HG03103 (cell line): ENCODE data around the gene ITM2B.
A peak's percentile ranks its signal among the peaks of the same experiment; 100 is the strongest.
"Not testable (repeated sequence)": the region's sequence is repeated elsewhere in the genome, so short reads cannot be mapped to it uniquely, and the experiment has no call there.

Experiments used
- ATAC-seq: cut with Tn5 transposase; IDR thresholded peaks from one replicate; pipeline ENCODE4 v1.9.1; 2021; ENCODE audit warnings: low read depth; ENCODE audit not compliant: unreplicated experiment

The ITM2B gene

DNA sequence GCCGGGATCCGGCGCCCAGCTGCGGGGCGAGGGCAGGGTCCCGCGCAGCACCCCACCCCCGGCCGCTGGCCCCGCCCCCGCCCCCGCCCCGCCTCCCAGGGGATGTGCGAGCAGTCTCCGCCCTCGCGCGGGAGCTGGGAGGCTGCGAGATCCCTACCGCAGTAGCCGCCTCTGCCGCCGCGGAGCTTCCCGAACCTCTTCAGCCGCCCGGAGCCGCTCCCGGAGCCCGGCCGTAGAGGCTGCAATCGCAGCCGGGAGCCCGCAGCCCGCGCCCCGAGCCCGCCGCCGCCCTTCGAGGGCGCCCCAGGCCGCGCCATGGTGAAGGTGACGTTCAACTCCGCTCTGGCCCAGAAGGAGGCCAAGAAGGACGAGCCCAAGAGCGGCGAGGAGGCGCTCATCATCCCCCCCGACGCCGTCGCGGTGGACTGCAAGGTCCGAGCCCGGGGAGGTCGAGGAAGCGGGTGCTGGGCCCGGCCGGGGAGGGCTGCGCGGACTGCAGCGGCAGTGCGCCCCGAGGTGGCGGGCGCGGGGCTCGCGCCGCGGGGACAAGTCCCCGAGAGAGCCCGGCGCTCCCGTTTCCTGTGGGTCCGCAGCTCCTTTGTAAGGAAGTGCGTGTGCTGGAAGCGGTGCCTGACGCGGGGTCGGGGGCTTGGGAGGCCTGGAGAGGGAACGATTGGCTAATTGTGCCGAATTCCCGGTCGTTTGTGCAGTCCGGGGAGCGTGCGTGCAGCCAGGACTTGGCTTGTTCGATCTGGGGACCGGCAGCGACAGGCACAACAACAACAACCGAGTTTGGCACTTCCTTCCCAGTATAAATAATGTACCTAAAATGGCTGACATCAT, at the start of gene ITM2B:
Gene ITM2B, plus strand, starts transcription at position 161 of the 843 bp plus-strand sequence. Its CDS starts 155 bp downstream, at position 316.
- peak; percentile 39 for ATAC-seq

DNA sequence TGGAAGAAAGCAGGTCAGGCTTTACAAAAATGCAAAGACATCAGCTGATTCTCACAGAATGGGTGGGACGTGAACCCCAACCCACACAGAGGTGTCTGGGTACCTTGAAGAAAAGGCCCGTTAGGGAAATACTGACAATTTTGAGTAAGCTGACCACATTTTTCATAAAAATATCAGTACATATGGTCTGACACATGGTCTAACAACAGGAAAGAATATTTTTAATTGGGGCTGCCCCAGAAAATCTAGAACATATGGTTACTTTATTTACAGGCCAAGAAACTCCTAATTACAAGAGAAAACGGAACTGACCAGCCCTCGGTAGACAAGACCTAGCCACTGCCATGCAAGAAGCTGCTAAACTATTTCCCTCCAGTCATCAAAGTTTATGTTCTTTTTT, 48.7 kb upstream of the ITM2B start:
- ATAC-seq, result no peak

GRCh38 chr13:48185018-48185417, 48.0 kb upstream of the ITM2B start:
- no peak for ATAC-seq

- ATAC-seq, result no peak
Measured at GRCh38 chr13:48186722-48187121, 46.3 kb upstream of the ITM2B start.

- no peak for ATAC-seq
Measured at GRCh38 chr13:48188131-48188530, 44.9 kb upstream of the ITM2B start.

DNA sequence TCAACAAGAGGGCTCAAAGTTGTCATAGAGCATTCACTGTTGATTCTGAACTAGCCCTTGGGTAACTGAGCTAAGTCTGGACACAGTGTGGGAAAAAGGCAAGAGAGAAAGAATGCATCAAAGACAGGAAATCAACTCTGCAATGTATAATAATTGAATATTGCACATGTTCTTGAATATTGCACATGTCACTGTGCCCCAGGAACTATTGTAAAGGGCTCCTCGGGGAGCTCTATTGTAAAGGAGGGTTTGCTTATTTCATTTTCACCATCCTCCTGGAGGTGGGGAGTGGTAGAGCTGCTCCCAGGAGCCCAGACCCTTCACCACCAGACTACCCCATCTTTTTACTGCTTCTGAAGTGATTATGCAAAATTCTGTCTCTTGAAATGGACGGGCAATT, 44.4 kb upstream of the ITM2B start:
- no peak for ATAC-seq

DNA sequence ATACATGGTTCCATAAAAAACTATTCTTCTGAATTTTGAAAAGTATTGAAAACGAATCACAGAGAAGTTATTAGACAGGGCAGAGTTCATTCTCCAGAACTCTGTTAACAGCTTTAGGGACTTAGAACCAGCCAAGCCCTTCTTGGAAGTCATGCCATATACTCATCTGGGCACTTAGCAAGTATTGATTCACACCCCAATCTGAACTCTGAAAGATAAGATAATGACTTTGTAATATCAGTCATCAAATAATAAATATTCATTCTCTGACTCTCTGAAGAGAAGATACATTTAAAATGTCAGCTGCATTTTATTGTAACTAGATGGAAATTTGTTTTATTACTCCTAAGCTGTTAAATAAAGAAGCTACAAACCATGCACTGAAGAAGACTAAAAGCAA, 43.8 kb upstream of the ITM2B start:
- no peak for ATAC-seq

- no peak for ATAC-seq
Measured at GRCh38 chr13:48192411-48192935, 40.5 kb upstream of the ITM2B start.

DNA sequence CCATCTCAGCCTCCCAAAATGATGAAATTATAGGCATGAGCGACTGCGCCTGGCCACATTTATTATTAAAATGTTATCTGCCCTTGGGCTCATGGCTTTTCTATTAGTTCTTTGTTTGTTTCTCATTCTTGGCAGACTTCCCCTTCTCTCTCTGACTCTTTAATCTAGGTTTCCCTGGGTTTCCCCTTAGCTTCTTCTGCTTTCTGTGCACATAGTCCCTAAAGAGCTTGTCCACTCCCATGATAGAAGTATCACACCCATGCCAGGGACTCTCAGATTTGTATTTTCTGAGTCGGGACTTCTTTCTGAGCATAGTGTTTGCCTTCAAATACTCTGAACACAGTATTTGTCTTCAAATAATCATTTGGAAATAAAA, 38.6 kb upstream of the ITM2B start:
- ATAC-seq, result no peak

- no peak for ATAC-seq
Measured at GRCh38 chr13:48199404-48199946, 33.5 kb upstream of the ITM2B start.

DNA sequence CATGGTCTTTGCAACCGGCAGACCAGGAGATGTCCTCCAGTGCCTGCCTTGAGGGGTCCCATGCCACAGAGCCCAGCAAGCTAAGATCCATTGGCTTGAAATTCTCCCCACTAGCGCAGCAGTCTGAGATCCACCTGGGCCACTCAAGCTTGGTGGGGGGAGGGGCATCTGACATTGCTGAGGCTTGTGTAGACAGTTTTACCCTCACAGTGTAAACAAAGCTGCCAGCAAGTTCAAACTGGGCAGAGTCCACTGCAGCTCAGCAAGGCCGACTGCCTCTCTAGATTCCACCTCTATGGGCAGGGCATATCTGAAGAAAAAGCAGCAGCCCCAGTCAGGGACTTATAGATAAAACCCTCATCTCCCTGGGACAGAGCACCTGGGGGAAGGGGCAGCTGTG, 32.0 kb upstream of the ITM2B start:
- ATAC-seq, result no peak

DNA sequence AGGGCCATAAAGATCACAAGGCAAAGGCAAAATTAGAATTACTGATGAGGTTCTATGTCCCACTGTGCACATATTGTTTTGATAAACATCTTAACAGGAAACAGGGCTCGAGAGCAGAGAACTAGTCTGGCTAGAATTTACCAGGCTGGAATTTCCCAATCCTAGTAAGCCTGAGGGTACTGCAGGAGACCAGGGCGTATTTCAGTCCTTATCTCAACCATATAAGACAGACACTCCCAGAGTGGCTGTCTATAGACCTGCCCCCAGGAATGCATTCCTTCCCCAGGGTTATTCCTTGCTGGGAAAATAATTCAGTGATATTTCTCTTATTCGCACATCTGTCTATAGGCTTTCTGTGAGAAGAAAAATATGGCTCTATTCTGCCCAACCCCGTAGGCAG, 25.8 kb upstream of the ITM2B start:
- not testable (repeated sequence) for ATAC-seq

GRCh38 chr13:48210178-48210577, 22.8 kb upstream of the ITM2B start:
- no peak for ATAC-seq

GRCh38 chr13:48214519-48215121, 18.4 kb upstream of the ITM2B start:
- ATAC-seq, result no peak

- not testable (repeated sequence) for ATAC-seq
Measured at GRCh38 chr13:48215511-48216203, 17.3 kb upstream of the ITM2B start.

DNA sequence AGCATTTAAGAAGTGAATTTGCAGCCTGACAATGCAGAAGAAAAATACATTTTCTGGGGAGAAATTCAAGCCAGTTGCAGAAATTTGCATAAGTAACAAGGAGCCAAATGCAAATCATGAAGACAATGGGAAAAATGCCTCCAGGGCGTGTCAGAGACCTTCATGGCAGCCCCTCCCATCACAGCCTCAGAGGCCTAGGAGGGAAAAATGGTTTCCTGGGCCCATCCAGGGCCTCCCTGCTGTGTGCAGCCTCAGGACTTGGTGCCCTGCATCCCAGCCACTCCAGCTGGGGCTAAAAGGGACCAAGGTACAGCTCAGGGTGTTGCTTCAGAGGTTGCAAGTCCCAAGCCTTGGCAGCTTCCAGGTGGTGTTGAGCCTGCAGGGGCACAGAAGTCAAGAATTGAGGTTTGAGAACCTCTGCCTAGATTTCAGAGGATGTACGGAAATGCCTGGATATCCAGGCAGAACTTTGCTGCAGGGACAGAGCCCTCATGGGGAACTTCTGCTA, 16.7 kb upstream of the ITM2B start:
- no peak for ATAC-seq

- no peak for ATAC-seq
Measured at GRCh38 chr13:48220592-48220980, 12.4 kb upstream of the ITM2B start.

DNA sequence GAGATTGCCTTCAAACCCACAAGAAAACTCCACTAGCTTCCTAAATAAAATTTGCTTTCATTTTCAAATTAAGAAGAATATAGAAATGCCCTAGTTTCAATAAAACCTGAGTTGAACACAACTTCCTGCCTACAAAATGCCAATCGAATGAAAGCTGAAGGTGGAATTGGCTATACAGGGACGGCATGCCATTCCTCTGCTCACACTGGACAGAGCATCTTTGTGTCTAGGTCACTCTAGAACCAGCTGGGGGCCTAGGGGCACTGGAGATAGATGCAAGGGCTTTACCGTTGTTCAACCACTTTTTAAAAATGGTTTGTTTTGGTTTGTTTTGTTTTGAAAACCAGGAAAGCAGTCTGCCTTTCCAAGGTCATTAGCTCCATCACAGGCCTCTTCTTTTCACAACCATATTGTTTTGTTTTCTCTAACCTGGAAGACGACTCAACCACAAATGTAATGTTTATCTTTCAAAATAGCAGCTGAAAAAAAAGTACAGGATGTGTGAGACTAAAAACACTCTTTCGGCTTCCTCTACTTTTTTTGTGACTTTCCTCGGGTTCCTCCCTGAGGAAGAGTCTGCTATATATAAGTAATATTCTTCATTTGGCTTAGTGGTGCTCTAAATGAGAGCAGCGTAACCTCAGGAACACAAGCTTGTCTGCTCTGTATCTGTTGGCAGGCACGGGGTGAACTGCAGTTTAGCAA, 11.9 kb upstream of the ITM2B start:
- ATAC-seq, result no peak

GRCh38 chr13:48221686-48222187, 11.3 kb upstream of the ITM2B start:
- ATAC-seq, result no peak
